ENCODE results near the gene RAPGEF1.

GRCh38 chr9:131708226-131709002, 31.5 kb downstream of the RAPGEF1 start:
- TF ChIP-seq YY1 (IDR thresholded peaks at IDR 0.05; ENCODE audit: insufficient read depth, insufficient read length) = no peak
- TF ChIP-seq ZNF274 (IDR thresholded peaks at IDR 0.05; ENCODE audit: low read depth, low read length) = no peak
- TF ChIP-seq SUZ12 (IDR thresholded peaks at IDR 0.05; ENCODE audit: extremely low read depth, insufficient read depth, insufficient read length) = no peak

All from NT2/D1 (cell line).